ENCODE data around the gene LBX2. TPM values are rescaled to one million over a fixed set of nuclear protein-coding genes. Genes with fewer than 3 reads are reported as not detected.
A peak's percentile ranks its signal among the peaks of the same experiment; 100 is the strongest.

LBX2 gene
- total and polyA plus RNA-seq, 9 of the 15 experiments (the other 6 are each of a cell fraction or from before 2014, with no cell fraction given) = 0.39 to 6.2 (median 1.8) TPM; not detected in 1

DNA sequence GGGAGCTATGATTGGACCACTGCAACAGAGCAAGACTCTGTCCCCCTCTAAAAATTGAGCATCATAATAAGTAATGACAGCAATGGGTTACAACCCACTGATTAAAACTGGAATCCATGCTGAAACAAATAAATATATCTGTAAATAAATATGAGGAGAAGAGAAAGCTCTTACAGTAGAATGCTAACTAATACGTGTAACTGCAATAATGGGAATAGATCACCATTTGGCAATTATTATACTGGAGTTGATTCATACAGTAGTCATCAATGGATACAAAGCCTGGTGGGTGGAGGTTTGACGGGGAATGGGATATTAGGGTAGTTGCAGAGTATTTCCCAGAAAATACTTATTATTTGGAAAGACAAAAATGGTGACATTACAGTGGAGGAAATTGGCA is 50.6 kb downstream of the LBX2 start:
- intact Hi-C loops (cut with micrococcal nuclease) = no loop called here
- TF ChIP-seq SRSF7 (optimal IDR thresholded peaks at IDR 0.05; ENCODE audit: low read depth, low read length) = no peak
- no peak for TF ChIP-seq TAF9B (IDR thresholded peaks at IDR 0.05; ENCODE audit: partially characterized antibody)
- TF ChIP-seq CEBPB (tag; IDR thresholded peaks at IDR 0.05) = 0 out of 2 replicates have a peak, but pooled peaks have one; percentile 0
- TF ChIP-seq, protein P1, sequence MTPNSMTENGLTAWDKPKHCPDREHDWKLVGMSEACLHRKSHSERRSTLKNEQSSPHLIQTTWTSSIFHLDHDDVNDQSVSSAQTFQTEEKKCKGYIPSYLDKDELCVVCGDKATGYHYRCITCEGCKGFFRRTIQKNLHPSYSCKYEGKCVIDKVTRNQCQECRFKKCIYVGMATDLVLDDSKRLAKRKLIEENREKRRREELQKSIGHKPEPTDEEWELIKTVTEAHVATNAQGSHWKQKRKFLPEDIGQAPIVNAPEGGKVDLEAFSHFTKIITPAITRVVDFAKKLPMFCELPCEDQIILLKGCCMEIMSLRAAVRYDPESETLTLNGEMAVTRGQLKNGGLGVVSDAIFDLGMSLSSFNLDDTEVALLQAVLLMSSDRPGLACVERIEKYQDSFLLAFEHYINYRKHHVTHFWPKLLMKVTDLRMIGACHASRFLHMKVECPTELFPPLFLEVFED (CRISPR knock-in tag; conservative IDR thresholded peaks at IDR 0.05) = no peak
- Histone ChIP-seq H3K9me1 (ENCODE audit: control insufficient read depth, insufficient read depth, low read length) (no peaks in the 10 kb centered on the region), H4K20me1 (replicated peaks; ENCODE audit: control insufficient read depth, insufficient read depth, low read length) (no peaks in the 10 kb centered on the region), H2AFZ (ENCODE audit: low read depth, low read length) (no peak overlapping the region), H3K4me1 (replicated peaks in 1 of 2; ENCODE audit: control insufficient read depth in 2 of 2, insufficient read depth in 2 of 2, low read length in 2 of 2) (peaks cover 8% of the 10 kb centered on the region in 2 experiments; a peak in 3 of 5 replicates), H3K9me3 (replicated peaks; ENCODE audit: control insufficient read depth, insufficient read depth, low read depth, low read length) (no peaks in the 10 kb centered on the region), H3K4me2 (ENCODE audit: insufficient read depth, low read length) (no peak overlapping the region), H3K79me2 (ENCODE audit: control insufficient read depth, insufficient read depth, low read length) (no peaks in the 10 kb centered on the region), H3K27ac (ENCODE audit: extremely low read depth, low read depth, low read length) (no peak overlapping the region), H3K27me3 (ENCODE audit: control insufficient read depth in 2 of 2, insufficient read depth in 2 of 2, low read length in 2 of 2) (no peaks in the 10 kb centered on the region), H3K4me3 (no peak overlapping the region), H3K9ac (ENCODE audit: insufficient read depth in 1 of 2, low read depth in 2 of 2, low read length in 2 of 2) (no peak overlapping the region), H3K36me3 (ENCODE audit: control insufficient read depth, insufficient read depth, low read length) (no peaks in the 10 kb centered on the region)
- no peak for DNase-seq (ENCODE audit: extremely low read depth in 1 of 4, low spot score in 3 of 4)
- ChIA-PET CTCF (ENCODE audit: low intra/inter-chr PET ratio) (no interaction called here), POLR2A (interaction anchor here (0.7 to 2.6 kb wide), 3 partner anchors 9 to 72 kb away, joined by 3 to 9 read pairs (median 3); partner anchors contain the start of gene WBP1)
- WGBS (ENCODE audit: insufficient coverage, low coverage, missing lambda C conversion rate) = 61% methylated on average over 2 of the region's 2 CpGs
- no peak for FAIRE-seq
- no peak for ATAC-seq
- in situ Hi-C loops (cut with MboI) = no loop called here
- BruUV-seq (replicated peaks) = no TSS peak

Other genes starting within 250 kb of the LBX2 start
Only the 7 nearest of the 20 such genes appear.
- 60.8 and 68.2 TPM in 2 replicates for gene MRPL53, start 26.9 kb downstream of the LBX2 start, total RNA-seq (2014; rRNA removed)
- gene MRPL53, start 26.9 kb downstream of the LBX2 start, total RNA-seq (2014; rRNA removed; fragmentation: Illumina TruSeq; extraction: Trizol) = 14.5 and 18.2 TPM in 2 replicates
- 45.7 and 46.4 TPM in 2 replicates for gene MRPL53, start 26.9 kb downstream of the LBX2 start, total RNA-seq (2015; rRNA removed; fragmentation: Illumina TruSeq; extraction: Trizol)
- gene MRPL53, start 26.9 kb downstream of the LBX2 start, total RNA-seq (2021) = 80.8 and 87.9 TPM in 2 replicates
- gene MRPL53, start 26.9 kb downstream of the LBX2 start, polyA plus RNA-seq (2011; rRNA removed) = 15.1 and 20.0 TPM in 2 replicates
- 11.5 and 37.5 TPM in 2 replicates for gene MRPL53, start 26.9 kb downstream of the LBX2 start, polyA plus RNA-seq (2014; fragmentation: Illumina TruSeq; extraction: Trizol)
- gene MRPL53, start 26.9 kb downstream of the LBX2 start, polyA plus RNA-seq (2014; fragmentation: Nextera tagmentation; extraction: Ambion mirVana) = 10 to 100 TPM; 24.3 to 41.1 TPM
- 53.9 and 84.3 TPM in 2 replicates for gene MRPL53, start 26.9 kb downstream of the LBX2 start, polyA plus RNA-seq (2014; rRNA removed)
- gene CCDC142, start 16.6 kb downstream of the LBX2 start, total RNA-seq (2014; rRNA removed) = 11.1 and 12.9 TPM in 2 replicates
- 5.9 and 7.2 TPM in 2 replicates for gene CCDC142, start 16.6 kb downstream of the LBX2 start, total RNA-seq (2014; rRNA removed; fragmentation: Illumina TruSeq; extraction: Trizol)
- gene CCDC142, start 16.6 kb downstream of the LBX2 start, total RNA-seq (2015; rRNA removed; fragmentation: Illumina TruSeq; extraction: Trizol) = 9.8 and 11.7 TPM in 2 replicates
- 9.3 and 11.1 TPM in 2 replicates for gene CCDC142, start 16.6 kb downstream of the LBX2 start, total RNA-seq (2021)
- 3.4 and 3.7 TPM in 2 replicates for gene CCDC142, start 16.6 kb downstream of the LBX2 start, polyA plus RNA-seq (2011; rRNA removed)
- 6.5 and 8.3 TPM in 2 replicates for gene CCDC142, start 16.6 kb downstream of the LBX2 start, polyA plus RNA-seq (2014; fragmentation: Illumina TruSeq; extraction: Trizol)
- gene CCDC142, start 16.6 kb downstream of the LBX2 start, polyA plus RNA-seq (2014; fragmentation: Nextera tagmentation; extraction: Ambion mirVana) = under 1 TPM; 0.55 to 0.58 TPM
- gene CCDC142, start 16.6 kb downstream of the LBX2 start, polyA plus RNA-seq (2014; rRNA removed) = 7.8 and 12.7 TPM in 2 replicates
- 13.1 and 18.7 TPM in 2 replicates for gene TTC31, start 16.5 kb downstream of the LBX2 start, total RNA-seq (2014; rRNA removed)
- gene TTC31, start 16.5 kb downstream of the LBX2 start, total RNA-seq (2014; rRNA removed; fragmentation: Illumina TruSeq; extraction: Trizol) = 8.6 and 11.6 TPM in 2 replicates
- 15.6 and 15.9 TPM in 2 replicates for gene TTC31, start 16.5 kb downstream of the LBX2 start, total RNA-seq (2015; rRNA removed; fragmentation: Illumina TruSeq; extraction: Trizol)
- gene TTC31, start 16.5 kb downstream of the LBX2 start, total RNA-seq (2021) = 23.9 and 26.5 TPM in 2 replicates
- gene TTC31, start 16.5 kb downstream of the LBX2 start, polyA plus RNA-seq (2011; rRNA removed) = 18.4 and 19.0 TPM in 2 replicates
- 22.9 and 27.3 TPM in 2 replicates for gene TTC31, start 16.5 kb downstream of the LBX2 start, polyA plus RNA-seq (2014; fragmentation: Illumina TruSeq; extraction: Trizol)
- gene TTC31, start 16.5 kb downstream of the LBX2 start, polyA plus RNA-seq (2014; fragmentation: Nextera tagmentation; extraction: Ambion mirVana) = 1 to 10 TPM; 4.7 to 5.0 TPM
- 30.5 and 30.9 TPM in 2 replicates for gene TTC31, start 16.5 kb downstream of the LBX2 start, polyA plus RNA-seq (2014; rRNA removed)
- gene PCGF1, start 8.1 kb upstream of the LBX2 start, total RNA-seq (2014; rRNA removed) = 20.3 and 28.5 TPM in 2 replicates
- gene PCGF1, start 8.1 kb upstream of the LBX2 start, total RNA-seq (2014; rRNA removed; fragmentation: Illumina TruSeq; extraction: Trizol) = 22.5 and 25.1 TPM in 2 replicates
- 25.9 and 31.2 TPM in 2 replicates for gene PCGF1, start 8.1 kb upstream of the LBX2 start, total RNA-seq (2015; rRNA removed; fragmentation: Illumina TruSeq; extraction: Trizol)
- gene PCGF1, start 8.1 kb upstream of the LBX2 start, total RNA-seq (2021) = 27.3 and 33.6 TPM in 2 replicates
- 28.3 and 29.3 TPM in 2 replicates for gene PCGF1, start 8.1 kb upstream of the LBX2 start, polyA plus RNA-seq (2011; rRNA removed)
- gene PCGF1, start 8.1 kb upstream of the LBX2 start, polyA plus RNA-seq (2014; fragmentation: Illumina TruSeq; extraction: Trizol) = 31.9 and 34.8 TPM in 2 replicates
- 10 to 100 TPM; 45.3 to 45.7 TPM for gene PCGF1, start 8.1 kb upstream of the LBX2 start, polyA plus RNA-seq (2014; fragmentation: Nextera tagmentation; extraction: Ambion mirVana)
- 26.1 and 26.3 TPM in 2 replicates for gene PCGF1, start 8.1 kb upstream of the LBX2 start, polyA plus RNA-seq (2014; rRNA removed)
- not detected in 2 replicates for gene TLX2, start 14.8 kb upstream of the LBX2 start, total RNA-seq (2014; rRNA removed)
- gene TLX2, start 14.8 kb upstream of the LBX2 start, total RNA-seq (2014; rRNA removed; fragmentation: Illumina TruSeq; extraction: Trizol) = not detected in 2 replicates
- gene TLX2, start 14.8 kb upstream of the LBX2 start, total RNA-seq (2015; rRNA removed; fragmentation: Illumina TruSeq; extraction: Trizol) = not detected in 2 replicates
- gene TLX2, start 14.8 kb upstream of the LBX2 start, total RNA-seq (2021) = not detected in 2 replicates
- not detected in 2 replicates for gene TLX2, start 14.8 kb upstream of the LBX2 start, polyA plus RNA-seq (2011; rRNA removed)
- not detected in 2 replicates for gene TLX2, start 14.8 kb upstream of the LBX2 start, polyA plus RNA-seq (2014; fragmentation: Illumina TruSeq; extraction: Trizol)
- not detected for gene TLX2, start 14.8 kb upstream of the LBX2 start, polyA plus RNA-seq (2014; fragmentation: Nextera tagmentation; extraction: Ambion mirVana)
- gene TLX2, start 14.8 kb upstream of the LBX2 start, polyA plus RNA-seq (2014; rRNA removed) = not detected in 2 replicates
- gene DQX1, start 26.6 kb upstream of the LBX2 start, total RNA-seq (2014; rRNA removed) = 0.73 TPM in 1 of 2 replicates, not detected in the other
- 0.06 and 0.11 TPM in 2 replicates for gene DQX1, start 26.6 kb upstream of the LBX2 start, total RNA-seq (2014; rRNA removed; fragmentation: Illumina TruSeq; extraction: Trizol)
- gene DQX1, start 26.6 kb upstream of the LBX2 start, total RNA-seq (2015; rRNA removed; fragmentation: Illumina TruSeq; extraction: Trizol) = 0.30 and 0.33 TPM in 2 replicates
- gene DQX1, start 26.6 kb upstream of the LBX2 start, total RNA-seq (2021) = 0.29 and 0.38 TPM in 2 replicates
- gene DQX1, start 26.6 kb upstream of the LBX2 start, polyA plus RNA-seq (2011; rRNA removed) = 0.18 and 0.46 TPM in 2 replicates
- gene DQX1, start 26.6 kb upstream of the LBX2 start, polyA plus RNA-seq (2014; fragmentation: Illumina TruSeq; extraction: Trizol) = 0.18 TPM in 2 replicates
- gene DQX1, start 26.6 kb upstream of the LBX2 start, polyA plus RNA-seq (2014; fragmentation: Nextera tagmentation; extraction: Ambion mirVana) = under 1 TPM; 0.04 to 0.08 TPM
- gene DQX1, start 26.6 kb upstream of the LBX2 start, polyA plus RNA-seq (2014; rRNA removed) = 0.05 and 0.21 TPM in 2 replicates
- 183 and 192 TPM in 2 replicates for gene AUP1, start 30.1 kb upstream of the LBX2 start, total RNA-seq (2014; rRNA removed)
- 105 and 130 TPM in 2 replicates for gene AUP1, start 30.1 kb upstream of the LBX2 start, total RNA-seq (2014; rRNA removed; fragmentation: Illumina TruSeq; extraction: Trizol)
- gene AUP1, start 30.1 kb upstream of the LBX2 start, total RNA-seq (2015; rRNA removed; fragmentation: Illumina TruSeq; extraction: Trizol) = 165 and 173 TPM in 2 replicates
- 165 and 166 TPM in 2 replicates for gene AUP1, start 30.1 kb upstream of the LBX2 start, total RNA-seq (2021)
- 118 and 196 TPM in 2 replicates for gene AUP1, start 30.1 kb upstream of the LBX2 start, polyA plus RNA-seq (2011; rRNA removed)
- 217 and 245 TPM in 2 replicates for gene AUP1, start 30.1 kb upstream of the LBX2 start, polyA plus RNA-seq (2014; fragmentation: Illumina TruSeq; extraction: Trizol)
- 100 to 1,000 TPM in 1 of 2 experiments, 10 to 100 TPM in 1; 70.7 to 113 TPM for gene AUP1, start 30.1 kb upstream of the LBX2 start, polyA plus RNA-seq (2014; fragmentation: Nextera tagmentation; extraction: Ambion mirVana)
- gene AUP1, start 30.1 kb upstream of the LBX2 start, polyA plus RNA-seq (2014; rRNA removed) = 245 and 268 TPM in 2 replicates

Data from K562 (cell line).